ENCODE results near the gene S100A8.
"Not testable (repeated sequence)": the region's sequence is repeated elsewhere in the genome, so short reads cannot be mapped to it uniquely, and the experiment has no call there.

Gene S100A8

GRCh38 chr1:153347856-153348255 is 43.0 kb downstream of the S100A8 start:
- no peak for DNase-seq (ENCODE audit: low read depth in 2 of 2, low spot score in 1 of 2)

DNA sequence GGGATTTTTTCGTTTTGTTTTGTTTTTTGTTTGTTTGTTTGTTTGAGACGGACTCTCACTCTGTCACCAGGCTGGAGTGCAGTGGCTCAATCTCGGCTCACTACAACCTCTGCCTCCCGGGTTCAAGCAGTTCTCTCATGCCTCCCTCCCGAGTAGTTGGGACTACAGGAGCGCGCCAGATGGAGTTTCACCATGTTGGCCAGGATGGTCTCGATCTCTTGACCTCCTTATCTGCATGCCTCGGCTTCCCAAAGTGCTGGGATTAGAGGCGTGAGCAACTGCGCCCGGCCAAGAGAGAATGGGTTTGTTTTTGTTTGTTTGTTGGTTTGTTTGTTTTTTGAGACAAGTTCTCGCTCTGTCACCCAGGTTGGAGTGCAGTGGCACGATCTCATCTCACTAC is 43.8 kb downstream of the S100A8 start:
- not testable (repeated sequence) for DNase-seq (ENCODE audit: low read depth in 2 of 2, low spot score in 1 of 2)

- no peak for DNase-seq (ENCODE audit: low read depth in 2 of 2, low spot score in 1 of 2)
These were observed 44.7 kb downstream of the S100A8 start for GRCh38 chr1:153346077-153346723.

- no peak for DNase-seq (ENCODE audit: low read depth in 2 of 2, low spot score in 1 of 2)
These were observed 45.4 kb downstream of the S100A8 start for GRCh38 chr1:153345187-153346076.

- DNase-seq (ENCODE audit: low read depth in 2 of 2, low spot score in 1 of 2) = no peak
These were observed 46.2 kb downstream of the S100A8 start for GRCh38 chr1:153344718-153345025.

- DNase-seq (ENCODE audit: low read depth in 2 of 2, low spot score in 1 of 2) = no peak
These were observed 46.8 kb downstream of the S100A8 start for GRCh38 chr1:153343811-153344717.

DNA sequence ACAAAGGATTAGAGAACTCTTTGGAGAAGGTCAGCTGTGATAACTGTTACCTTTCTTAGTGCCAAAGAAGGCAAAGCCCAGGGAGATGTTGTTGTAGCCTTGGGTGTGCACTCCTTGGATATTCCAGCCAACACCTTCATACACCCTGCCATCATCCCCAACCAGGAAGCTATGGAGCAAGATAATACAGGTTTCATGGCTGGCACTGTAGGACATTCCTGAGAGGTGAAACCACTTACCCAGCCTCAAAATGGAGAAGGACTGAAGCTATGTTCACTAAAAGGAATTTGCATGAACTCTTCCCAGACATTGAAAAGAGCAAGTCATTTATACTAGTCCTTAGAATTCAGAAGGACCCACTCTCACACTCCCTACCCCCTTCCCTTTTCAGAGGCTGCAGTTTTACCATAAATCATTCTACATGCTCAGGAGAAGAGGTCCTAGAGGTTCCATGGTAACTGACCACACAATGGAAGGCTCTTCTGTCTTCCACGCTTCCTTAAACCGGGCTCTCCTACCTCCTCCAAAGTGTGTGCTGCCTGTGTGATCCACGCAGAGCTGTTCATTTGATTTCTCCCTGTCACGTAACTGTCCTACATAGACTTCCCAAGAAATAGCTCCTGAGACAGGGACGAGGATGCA is 47.7 kb downstream of the S100A8 start:
- DNase-seq (ENCODE audit: low read depth in 2 of 2, low spot score in 1 of 2) = no peak

DNA sequence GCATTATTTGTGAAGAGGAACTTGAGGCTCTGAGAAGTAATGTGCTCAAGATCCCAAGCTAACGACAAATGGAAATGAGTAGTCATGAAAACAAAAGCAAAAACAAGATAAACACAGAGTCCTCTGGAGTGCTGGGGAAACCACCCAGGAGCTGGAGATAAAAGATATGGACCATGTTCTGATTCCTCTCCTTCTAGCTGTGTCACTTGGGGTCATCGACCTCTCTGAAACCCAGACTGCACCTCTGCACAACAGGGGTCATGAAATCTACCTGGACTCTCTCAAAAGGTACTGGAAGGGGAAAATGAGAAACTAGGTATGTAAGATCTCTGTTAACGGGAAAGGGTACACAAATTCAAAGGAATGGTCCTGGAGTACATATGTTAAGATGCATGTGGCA is 48.7 kb downstream of the S100A8 start:
- no peak for DNase-seq (ENCODE audit: low read depth in 2 of 2, low spot score in 1 of 2)

- no peak for DNase-seq (ENCODE audit: low read depth in 2 of 2, low spot score in 1 of 2)
These were observed 49.4 kb downstream of the S100A8 start for GRCh38 chr1:153341431-153341934.

GRCh38 chr1:153340356-153340755 is 50.5 kb downstream of the S100A8 start:
- DNase-seq (ENCODE audit: low read depth in 2 of 2, low spot score in 1 of 2) = no peak
